GM20431 (cell line): Measurements from ENCODE around the gene ZNF14.
"Not testable (repeated sequence)": the region's sequence is repeated elsewhere in the genome, so short reads cannot be mapped to it uniquely, and the experiment has no call there.

Experiments used
- in situ Hi-C: fragments of 300-500 bp; cut with MseI, MboI; formaldehyde crosslinking; loops from one replicate; pipeline ENCODE4 v1.15.0; 2020; ENCODE audit warnings: low sequenced_read_pairs; ENCODE audit not compliant: unreplicated experiment

Gene ZNF14

GRCh38 chr19:19732579-19733501, at the start of gene ZNF14:
TSS of gene ZNF14 (minus strand) at chr19:19733112. CDS start at chr19:19732958, 154 bp downstream.
- in situ Hi-C loops, result no loop called here

- in situ Hi-C loops, result not testable (repeated sequence)
These were observed 48.9 kb upstream of the ZNF14 start for GRCh38 chr19:19781791-19782190.

GRCh38 chr19:19778666-19779065, 45.8 kb upstream of the ZNF14 start:
- in situ Hi-C loops, result no loop called here

- in situ Hi-C loops, result no loop called here
These were observed 44.8 kb upstream of the ZNF14 start for GRCh38 chr19:19777692-19778091.

- in situ Hi-C loops, result no loop called here
These were observed 43.5 kb upstream of the ZNF14 start for GRCh38 chr19:19776206-19777008.

GRCh38 chr19:19775891-19776205, 42.9 kb upstream of the ZNF14 start:
- in situ Hi-C loops, result no loop called here

GRCh38 chr19:19774354-19775033, 41.6 kb upstream of the ZNF14 start:
- in situ Hi-C loops, result no loop called here

GRCh38 chr19:19771963-19772362, 39.1 kb upstream of the ZNF14 start:
- in situ Hi-C loops, result not testable (repeated sequence)

- in situ Hi-C loops, result not testable (repeated sequence)
These were observed 37.1 kb upstream of the ZNF14 start for GRCh38 chr19:19769971-19770370.

- in situ Hi-C loops, result no loop called here
These were observed 25.3 kb upstream of the ZNF14 start for GRCh38 chr19:19758164-19758563.

GRCh38 chr19:19752760-19753403, 20.0 kb upstream of the ZNF14 start:
- in situ Hi-C loops, result no loop called here

- in situ Hi-C loops, result no loop called here
These were observed 18.9 kb upstream of the ZNF14 start for GRCh38 chr19:19751846-19752245.

- in situ Hi-C loops, result no loop called here
These were observed 18.2 kb upstream of the ZNF14 start for GRCh38 chr19:19750842-19751790.

GRCh38 chr19:19749908-19750841, 17.3 kb upstream of the ZNF14 start:
- in situ Hi-C loops, result no loop called here

- in situ Hi-C loops, result no loop called here
These were observed 16.4 kb upstream of the ZNF14 start for GRCh38 chr19:19749117-19749907.

GRCh38 chr19:19748249-19748938, 15.5 kb upstream of the ZNF14 start:
- in situ Hi-C loops, result no loop called here
